H1 (cell line): Measurements from ENCODE around the gene IQSEC3. TPM values are rescaled to one million over a fixed set of nuclear protein-coding genes. Genes with fewer than 3 reads are reported as not detected.

Experiments used
- CTCF ChIA-PET: fragments of 300-600 bp; sonication (Branson Sonifier 250); formaldehyde crosslinking; loops from one replicate; lab custom pipeline; 2021; ENCODE audit not compliant: partially characterized antibody; lab: Charles Lee
- POLR2A ChIA-PET: fragments of 300-600 bp; sonication (Branson Sonifier 250); formaldehyde crosslinking; loops from one replicate; lab custom pipeline; 2021; ENCODE audit warnings: inconsistent platforms; ENCODE audit not compliant: partially characterized antibody; lab: Charles Lee
- DNase-seq, 2 experiments: peaks; one replicate each; pipeline versions ENCODE4 v3.0.0 to v3.0.0-alpha.2; 2010 to 2022; ENCODE audit warnings: low spot score in 2 of 2, low read depth in 1 of 2, mixed read lengths in 1 of 2
- FAIRE-seq: peaks from 2 replicates; lab custom pipeline; 2011; peaks lifted over from hg19 to GRCh38; lab: Jason Lieb, UNC
- H2AFZ ChIP-seq: 2 replicates; pipeline ENCODE4 v1.8.1; 2012; ENCODE audit warnings: low read length, inconsistent platforms
- H2AK5ac ChIP-seq: 2 replicates; pipeline ENCODE4 v1.6.1; 2013; ENCODE audit warnings: low read depth, low read length
- H2BK120ac ChIP-seq: replicated peaks from 2 replicates; pipeline ENCODE3; 2013; ENCODE audit warnings: low read depth, low read length, inconsistent platforms
- H2BK12ac ChIP-seq: 2 replicates; pipeline ENCODE4 v1.6.1; 2013; ENCODE audit warnings: low read depth, low read length
- H2BK15ac ChIP-seq: 2 replicates; pipeline ENCODE4 v1.6.1; 2013; ENCODE audit warnings: low read length
- H2BK20ac ChIP-seq: 2 replicates; pipeline ENCODE4 v1.6.1; 2013; ENCODE audit warnings: low read length
- H2BK5ac ChIP-seq: 2 replicates; pipeline ENCODE4 v1.6.1; 2013; ENCODE audit warnings: low read depth, low read length
- H3K14ac ChIP-seq: 2 replicates; pipeline ENCODE4 v1.6.1; 2013; ENCODE audit warnings: inconsistent platforms; ENCODE audit not compliant: insufficient read length
- H3K18ac ChIP-seq: 2 replicates; pipeline ENCODE4 v1.6.1; 2013; ENCODE audit warnings: low read length; ENCODE audit errors: extremely low read depth
- H3K23ac ChIP-seq: 2 replicates; pipeline ENCODE4 v1.6.1; 2013; ENCODE audit warnings: inconsistent platforms; ENCODE audit not compliant: insufficient read length
- H3K23me2 ChIP-seq: 2 replicates; pipeline ENCODE4 v1.6.1; 2013; ENCODE audit warnings: low read depth, low read length
- H3K27ac ChIP-seq: 2 replicates; pipeline ENCODE4 v1.6.1; 2011; ENCODE audit warnings: low read depth, low read length, inconsistent platforms
- H3K27me3 ChIP-seq, 4 experiments: replicated peaks in 1 of 4; 1 replicate in 1 of 4; 2 replicates in 3 of 4; pipeline versions ENCODE4 v1.6.1 to v1.8.1; 2011 to 2013; ENCODE audit warnings: low read length in 3 of 4, mild to moderate bottlenecking in 3 of 4, inconsistent platforms in 2 of 4, mixed read lengths in 2 of 4, moderate library complexity in 1 of 4; ENCODE audit not compliant: control insufficient read depth in 3 of 4, insufficient read depth in 3 of 4; ENCODE audit errors: extremely low read depth in 1 of 4
- H3K36me3 ChIP-seq, 4 experiments: 2 replicates each; pipeline versions ENCODE4 v1.6.1 to v1.8.1; 2011 to 2013; ENCODE audit warnings: mild to moderate bottlenecking in 4 of 4, low read length in 3 of 4, moderate library complexity in 2 of 4, control low read depth in 1 of 4, inconsistent platforms in 1 of 4; ENCODE audit not compliant: insufficient read depth in 4 of 4, control insufficient read depth in 2 of 4
- H3K4ac ChIP-seq: replicated peaks from 2 replicates; pipeline ENCODE3; 2013; ENCODE audit warnings: low read length, low read depth, mixed read lengths, inconsistent platforms; ENCODE audit not compliant: insufficient read length
- H3K4me1 ChIP-seq, 4 experiments: replicated peaks in 1 of 4; 1 replicate in 1 of 4; 2 replicates in 3 of 4; pipeline versions ENCODE4 v1.6.1 to v1.8.1; 2011 to 2013; ENCODE audit warnings: low read length in 3 of 4, inconsistent platforms in 2 of 4, mixed read lengths in 1 of 4; ENCODE audit not compliant: insufficient read depth in 4 of 4, control insufficient read depth in 3 of 4
- H3K4me2 ChIP-seq, 2 experiments: 2 replicates each; pipeline versions ENCODE4 v1.6.1 to v1.8.1; 2011 to 2013; ENCODE audit warnings: low read depth in 2 of 2, low read length in 2 of 2, control low read depth in 1 of 2, inconsistent platforms in 1 of 2, mild to moderate bottlenecking in 1 of 2; ENCODE audit not compliant: insufficient read depth in 1 of 2
- H3K4me3 ChIP-seq, 4 experiments: fragments of 200-600, 300-600 bp in 1 of 4; sonication (generic), shearing (Covaris generic), sonication (Bioruptor Twin) in 1 of 4; 2 replicates each; pipeline versions ENCODE4 v1.5.1 to v1.8.1; 2011 to 2016; ENCODE audit warnings: low read length in 4 of 4, low read depth in 3 of 4, control low read depth in 2 of 4, inconsistent platforms in 2 of 4, mild to moderate bottlenecking in 2 of 4, mixed read lengths in 1 of 4, moderate library complexity in 1 of 4; ENCODE audit not compliant: insufficient read depth in 2 of 4; ENCODE audit errors: extremely low read depth in 1 of 4
- H3K56ac ChIP-seq: replicated peaks from 2 replicates; pipeline ENCODE3; 2013; ENCODE audit warnings: low read depth, mild to moderate bottlenecking, mixed read lengths, low read length, inconsistent platforms; ENCODE audit not compliant: insufficient read length
- H3K79me1 ChIP-seq: 2 replicates; pipeline ENCODE4 v1.6.1; 2013; ENCODE audit warnings: low read depth, low read length, control low read depth
- H3K79me2 ChIP-seq, 2 experiments: 2 replicates each; pipeline versions ENCODE4 v1.6.1 to v1.8.1; 2012 to 2013; ENCODE audit warnings: low read length in 2 of 2, mild to moderate bottlenecking in 2 of 2, inconsistent platforms in 1 of 2; ENCODE audit not compliant: insufficient read depth in 2 of 2, control insufficient read depth in 1 of 2
- H3K9ac ChIP-seq, 4 experiments: replicated peaks in 1 of 4; 1 replicate in 1 of 4; 2 replicates in 3 of 4; pipeline versions ENCODE4 v1.6.1 to v1.8.1; 2011 to 2013; ENCODE audit warnings: low read depth in 3 of 4, low read length in 3 of 4, control low read depth in 2 of 4, mild to moderate bottlenecking in 2 of 4, moderate library complexity in 2 of 4, inconsistent platforms in 1 of 4; ENCODE audit errors: extremely low read depth in 1 of 4
- H3K9me3 ChIP-seq, 2 experiments: 2 replicates each; pipeline versions ENCODE4 v1.6.1 to v1.8.1; 2012 to 2013; ENCODE audit warnings: mild to moderate bottlenecking in 2 of 2, moderate library complexity in 2 of 2, control low read depth in 1 of 2, inconsistent platforms in 1 of 2, low read depth in 1 of 2, low read length in 1 of 2, mixed read lengths in 1 of 2; ENCODE audit not compliant: insufficient read depth in 2 of 2
- H4K20me1 ChIP-seq, 2 experiments: replicated peaks in 1 of 2; 2 replicates each; pipeline versions ENCODE3 to v1.8.1; 2011 to 2013; ENCODE audit warnings: inconsistent platforms in 2 of 2, low read length in 2 of 2, mild to moderate bottlenecking in 1 of 2; ENCODE audit not compliant: insufficient read depth in 2 of 2, control insufficient read depth in 1 of 2
- H4K5ac ChIP-seq: 2 replicates; pipeline ENCODE4 v1.6.1; 2013; ENCODE audit warnings: low read length, low read depth, mixed read lengths, inconsistent platforms; ENCODE audit not compliant: insufficient read length
- H4K8ac ChIP-seq: 2 replicates; pipeline ENCODE4 v1.8.0; 2013; ENCODE audit warnings: mild to moderate bottlenecking, moderate library complexity, low read length, inconsistent platforms; ENCODE audit not compliant: insufficient read depth; ENCODE audit errors: extremely low read depth
- H4K91ac ChIP-seq: replicated peaks from 2 replicates; pipeline ENCODE3; 2013; ENCODE audit warnings: low read length, mixed read lengths, inconsistent platforms; ENCODE audit not compliant: insufficient read length
- BACH1 ChIP-seq: IDR thresholded peaks from 2 replicates; pipeline ENCODE4 v1.6.1; 2012; ENCODE audit warnings: low read length, improper control_type of control experiment
- PHF8 ChIP-seq: fragments of 200-600 bp; sonication (generic); conservative IDR thresholded peaks from 2 replicates; pipeline ENCODE4 v1.7.1; 2012; ENCODE audit warnings: low read depth, mild to moderate bottlenecking, inconsistent platforms, low read length, moderate library complexity
- TAF1 ChIP-seq: IDR thresholded peaks from 2 replicates; pipeline ENCODE4 v1.6.1; 2011; ENCODE audit warnings: mild to moderate bottlenecking, low read depth, low read length
- TAF7 ChIP-seq: optimal IDR thresholded peaks from 2 replicates; pipeline ENCODE3; 2011; ENCODE audit warnings: low read depth, mild to moderate bottlenecking, inconsistent platforms, low read length, moderate library complexity, borderline replicate concordance
- TEAD4 ChIP-seq: IDR thresholded peaks from 2 replicates; pipeline ENCODE4 v1.6.1; 2012; ENCODE audit warnings: low read depth, low read length, inconsistent platforms, mixed read lengths
- WGBS, 2 experiments: shearing (Covaris generic) in 1 of 2; methylation state at CpG; one replicate each; pipeline versions ENCODE4 v1.1.6 to v1.1.7; 2013 to 2015; ENCODE audit warnings: low lambda C conversion rate in 2 of 2, mixed read lengths in 2 of 2, inconsistent platforms in 1 of 2, low coverage in 1 of 2, missing lambda C conversion rate in 1 of 2; ENCODE audit not compliant: insufficient replicate concordance in 2 of 2, insufficient coverage in 1 of 2, insufficient read length in 1 of 2; ENCODE audit errors: extremely low coverage in 1 of 2, missing lambda C conversion rate in 1 of 2; 5-methylcytosine and 5-hydroxymethylcytosine counted together
- polyA plus RNA-seq, 7 experiments: library from polyadenylated mRNA; depleted of rRNA in 3 of 7; stranded (reverse) in 5 of 7; unstranded in 2 of 7; fragments of >200 nt in 5 of 7; fragments of 200-250 nt in 2 of 7; gene quantifications; 1 replicate in 5 of 7; 2 replicates in 1 of 7; 4 replicates in 1 of 7; pipeline versions ENCODE4 v1.2.1 to v1.2.3, GENCODE V29; 2011 to 2013; ENCODE audit warnings: missing spikeins in 2 of 7, mixed read lengths in 2 of 7
- total RNA-seq: library from RNA; stranded (reverse); fragmentation: NEBNext Ultra II Directional; extraction: Animal tissue kit (Norgen Biotek cat#: 25700); gene quantifications from 2 replicates; pipeline ENCODE4 v1.2.1, GENCODE V29; 2021
- TF ChIP-seq, protein P1 (sequence below), 3 experiments: IDR thresholded peaks; 1 replicate in 2 of 3; 2 replicates in 1 of 3; pipeline versions ENCODE4 v1.5.1 to v1.6.1; 2011; ENCODE audit warnings: low read length in 3 of 3, mild to moderate bottlenecking in 3 of 3, inconsistent platforms in 2 of 3, low read depth in 1 of 3, moderate library complexity in 1 of 3; ENCODE audit not compliant: insufficient read depth in 1 of 3; ENCODE audit errors: control extremely low read depth in 1 of 3

IQSEC3 gene
- total and polyA plus RNA-seq, 2 of the 8 experiments (the other 6 are each of a cell fraction or from before 2014, with no cell fraction given): 1.2 to 3.1 TPM

DNA sequence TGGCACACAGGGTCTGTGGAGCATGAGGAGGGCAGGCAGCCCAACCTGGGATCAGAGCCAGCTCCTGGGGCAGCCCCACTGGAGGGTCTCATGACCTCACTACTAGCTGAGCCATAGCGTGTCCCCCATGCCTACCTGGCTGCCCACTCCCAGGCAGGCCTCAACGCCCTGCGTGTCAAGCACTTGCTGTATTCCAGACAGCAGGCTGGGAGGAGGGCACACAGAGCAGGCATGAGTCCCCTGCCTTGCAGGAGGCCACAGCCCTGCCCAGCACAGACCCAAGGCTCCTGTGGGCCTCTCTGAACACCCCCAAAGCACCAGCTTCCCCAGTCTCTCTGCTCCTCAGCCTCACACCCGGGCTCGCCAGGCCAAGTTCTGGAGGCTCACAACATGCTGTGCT lies 64.0 kb downstream of the IQSEC3 start:
- H3K4me1 ChIP-seq: no peaks in the 10 kb centered on the region
- 92% methylated on average over 4 of the region's 5 CpGs; no CpG with 5 or more reads in 1 of the 2 experiments for WGBS, 2 experiments
- no peak overlapping the region for H2BK5ac ChIP-seq
- no peak for DNase-seq
- H4K91ac ChIP-seq: no peak overlapping the region
- H2BK12ac ChIP-seq: no peak overlapping the region
- H3K9ac ChIP-seq: no peak overlapping the region
- H3K4me3 ChIP-seq: no peak overlapping the region
- H3K79me1 ChIP-seq: no peaks in the 10 kb centered on the region
- no peaks in the 10 kb centered on the region for H3K9me3 ChIP-seq
- H2AFZ ChIP-seq: no peak overlapping the region
- H3K23me2 ChIP-seq: no peaks in the 10 kb centered on the region
- no peak overlapping the region for H3K4me2 ChIP-seq
- no peak overlapping the region for H2BK20ac ChIP-seq
- no peak overlapping the region for H2BK120ac ChIP-seq
- TF ChIP-seq BACH1: no peak
- no peak for TF ChIP-seq TAF7
- no peak for TF ChIP-seq PHF8
- TF ChIP-seq, protein P1, sequence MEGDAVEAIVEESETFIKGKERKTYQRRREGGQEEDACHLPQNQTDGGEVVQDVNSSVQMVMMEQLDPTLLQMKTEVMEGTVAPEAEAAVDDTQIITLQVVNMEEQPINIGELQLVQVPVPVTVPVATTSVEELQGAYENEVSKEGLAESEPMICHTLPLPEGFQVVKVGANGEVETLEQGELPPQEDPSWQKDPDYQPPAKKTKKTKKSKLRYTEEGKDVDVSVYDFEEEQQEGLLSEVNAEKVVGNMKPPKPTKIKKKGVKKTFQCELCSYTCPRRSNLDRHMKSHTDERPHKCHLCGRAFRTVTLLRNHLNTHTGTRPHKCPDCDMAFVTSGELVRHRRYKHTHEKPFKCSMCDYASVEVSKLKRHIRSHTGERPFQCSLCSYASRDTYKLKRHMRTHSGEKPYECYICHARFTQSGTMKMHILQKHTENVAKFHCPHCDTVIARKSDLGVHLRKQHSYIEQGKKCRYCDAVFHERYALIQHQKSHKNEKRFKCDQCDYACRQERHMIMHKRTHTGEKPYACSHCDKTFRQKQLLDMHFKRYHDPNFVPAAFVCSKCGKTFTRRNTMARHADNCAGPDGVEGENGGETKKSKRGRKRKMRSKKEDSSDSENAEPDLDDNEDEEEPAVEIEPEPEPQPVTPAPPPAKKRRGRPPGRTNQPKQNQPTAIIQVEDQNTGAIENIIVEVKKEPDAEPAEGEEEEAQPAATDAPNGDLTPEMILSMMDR (IDR thresholded peaks at IDR 0.05; ENCODE audit: control extremely low read depth in 1 of 3, insufficient read depth in 1 of 3, low read depth in 1 of 3, low read length in 3 of 3): no peak
- TF ChIP-seq TEAD4: no peak
- TF ChIP-seq TAF1: no peak
- TF ChIP-seq, all 59 proteins: peak for 0
- Histone ChIP-seq H3K56ac (no peak overlapping the region), H3K4ac (no peak overlapping the region), H3K23ac (no peak overlapping the region), H3K27me3 (0 out of 7 replicates have a peak, but pooled peaks cover 0 to 2% (median 0%) of the 10 kb centered on the region in 4 experiments), H2BK15ac (no peak overlapping the region), H3K36me3 (no peaks in the 10 kb centered on the region), H3K18ac (no peak overlapping the region), H3K79me2 (no peaks in the 10 kb centered on the region), H4K8ac (no peak overlapping the region), H3K14ac (no peak overlapping the region), H2AK5ac (no peak overlapping the region), H3K27ac (no peak overlapping the region), H4K5ac (no peak overlapping the region), H4K20me1 (no peaks in the 10 kb centered on the region)
- ChIA-PET CTCF (interaction anchor here (0.9 to 1.5 kb wide), 5 partner anchors 13 to 68 kb away, joined by 3 to 4 read pairs (median 3); no protein-coding TSS in a partner anchor), POLR2A (no interaction called here)
- no peak for FAIRE-seq
